ENCODE measurements around the gene NRP2.

Gene NRP2

GRCh38 chr2:205814039-205814364 lies 131.7 kb downstream of the NRP2 start:
- DNase-seq = no peak

- no peak for DNase-seq
Measured at GRCh38 chr2:205815673-205816072, 133.4 kb downstream of the NRP2 start.

DNA sequence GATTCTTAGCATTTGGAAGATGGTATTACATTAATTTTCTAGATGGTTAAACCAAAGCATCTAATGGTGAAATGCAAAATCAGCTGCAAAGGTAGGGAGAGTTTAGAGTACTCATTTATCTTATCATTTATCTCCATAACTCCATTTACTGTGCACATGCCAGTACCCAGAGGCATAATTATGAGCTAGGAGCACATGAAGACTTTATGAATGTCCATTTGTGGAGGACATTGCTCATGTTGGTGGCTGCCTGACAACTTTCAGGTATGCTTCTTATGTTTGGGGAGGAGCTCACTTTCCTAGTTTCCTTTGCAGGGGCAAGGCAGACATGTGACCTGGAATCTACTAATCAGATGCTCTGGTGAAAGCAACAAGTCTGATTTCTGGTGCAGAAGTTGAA lies 134.0 kb downstream of the NRP2 start:
- DNase-seq = no peak

DNA sequence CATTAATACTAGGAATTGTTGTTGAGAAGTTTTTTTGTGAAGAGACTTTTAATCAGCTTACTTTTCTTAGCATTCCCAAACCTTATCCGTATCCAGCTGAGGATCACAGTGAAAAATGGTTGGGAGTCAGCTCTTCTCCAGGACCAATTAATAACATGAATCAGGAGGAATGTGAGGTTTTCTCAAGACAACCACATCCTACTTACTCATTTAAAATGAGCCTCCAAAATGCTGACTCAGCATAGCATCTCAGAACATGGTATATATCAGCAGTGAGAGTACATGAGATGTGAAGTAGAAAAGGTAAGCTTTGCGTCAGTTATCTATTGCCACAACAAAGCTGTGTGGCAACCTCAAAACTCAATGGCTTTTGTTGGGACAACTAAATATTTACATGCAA lies 140.3 kb downstream of the NRP2 start:
- no peak for DNase-seq

- DNase-seq = no peak
Measured at GRCh38 chr2:205827809-205828365, 145.6 kb downstream of the NRP2 start.

- DNase-seq = no peak
Measured at GRCh38 chr2:205833864-205834263, 151.6 kb downstream of the NRP2 start.

DNA sequence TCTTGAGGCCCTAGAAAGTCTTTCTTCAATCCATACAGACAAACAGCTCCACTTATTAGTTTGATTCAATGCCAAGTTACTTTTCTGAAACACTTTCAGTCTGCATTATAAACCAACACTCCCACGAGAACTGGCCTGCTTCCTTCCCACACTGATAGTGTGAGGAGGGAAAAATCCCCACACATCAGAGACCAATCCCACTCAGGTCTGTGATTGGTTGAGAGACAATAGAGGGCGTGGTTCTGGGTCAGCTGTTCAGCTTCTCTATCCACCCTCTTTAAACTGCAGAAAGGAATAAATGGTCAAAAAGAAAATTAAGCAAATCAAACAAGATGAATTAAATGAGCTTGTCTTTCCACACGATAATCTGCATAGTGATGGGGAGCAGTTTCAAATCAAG lies 152.5 kb downstream of the NRP2 start:
- DNase-seq = no peak

GRCh38 chr2:205835251-205835791 lies 153.0 kb downstream of the NRP2 start:
- DNase-seq = no peak

DNA sequence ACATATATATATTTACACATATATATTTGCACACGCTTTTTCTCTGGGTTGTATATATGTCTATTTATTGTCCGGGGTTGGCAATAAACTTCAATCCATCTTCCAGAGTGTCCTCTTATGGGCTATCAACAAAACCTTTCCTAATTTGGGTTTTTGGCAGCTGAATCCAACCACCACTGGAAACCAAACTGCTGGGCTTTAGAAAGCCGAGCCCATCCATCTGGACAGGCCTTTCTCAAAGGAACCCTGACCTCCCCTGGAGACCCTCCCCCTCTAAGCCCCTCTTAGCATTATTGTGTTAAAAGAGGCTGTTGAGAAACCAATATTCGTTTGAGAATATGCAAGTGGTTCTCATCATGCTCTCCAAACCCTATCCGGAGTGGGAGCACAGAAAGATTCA lies 153.6 kb downstream of the NRP2 start:
- DNase-seq = no peak

DNA sequence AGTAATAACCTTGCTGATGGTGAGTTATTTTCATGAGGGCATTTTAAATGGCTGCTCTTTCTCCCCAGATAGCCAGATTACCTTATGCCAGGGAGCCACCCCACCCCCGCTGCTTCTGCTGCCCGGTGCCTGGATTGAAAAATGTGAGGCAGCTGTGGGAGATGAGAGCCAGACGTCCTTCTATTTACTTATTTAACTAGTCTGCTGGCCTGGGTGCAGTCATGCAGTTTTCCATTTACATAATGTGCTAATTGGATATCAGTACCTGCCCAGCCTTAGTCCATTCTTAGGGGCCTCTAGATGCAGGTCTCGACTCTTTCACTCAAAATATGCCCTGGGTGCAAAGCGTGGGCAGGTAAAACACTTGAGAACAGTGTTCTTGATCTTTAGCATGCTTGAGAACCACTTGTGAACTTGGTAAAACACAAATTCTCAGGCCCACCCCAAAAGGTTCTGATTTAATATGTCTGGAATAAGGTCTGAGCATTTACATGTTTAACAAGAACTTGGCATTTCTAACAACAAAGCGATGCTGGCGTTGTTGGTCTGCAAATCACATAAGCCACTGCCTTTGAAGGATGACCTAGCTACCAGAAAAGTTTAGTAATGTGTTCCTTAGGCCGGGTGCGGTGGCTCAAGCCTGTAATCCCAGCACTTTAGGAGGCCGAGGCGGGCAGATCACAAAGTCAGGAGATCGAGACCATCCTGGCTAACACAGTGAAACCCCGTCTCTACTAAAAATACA lies 154.3 kb downstream of the NRP2 start:
- no peak for DNase-seq

DNA sequence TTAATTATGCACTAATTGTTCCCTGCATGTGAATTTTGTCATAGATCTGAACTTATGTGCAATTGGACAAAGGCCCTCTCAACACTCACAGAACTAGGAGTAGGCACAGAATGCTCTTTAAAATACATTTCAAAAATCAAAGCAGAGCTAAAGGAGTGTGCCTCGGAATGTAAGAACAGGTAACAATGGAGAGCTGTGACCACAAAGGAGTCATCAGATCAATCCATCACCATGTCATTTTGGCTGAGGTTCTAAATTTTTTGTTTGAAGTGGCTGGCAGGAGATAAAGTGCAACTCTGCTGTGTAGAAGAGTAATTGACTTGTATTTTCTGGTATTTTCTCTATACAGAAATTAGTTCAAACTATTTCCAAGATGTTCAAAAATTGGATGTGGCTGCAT lies 155.4 kb downstream of the NRP2 start:
- no peak for DNase-seq

DNA sequence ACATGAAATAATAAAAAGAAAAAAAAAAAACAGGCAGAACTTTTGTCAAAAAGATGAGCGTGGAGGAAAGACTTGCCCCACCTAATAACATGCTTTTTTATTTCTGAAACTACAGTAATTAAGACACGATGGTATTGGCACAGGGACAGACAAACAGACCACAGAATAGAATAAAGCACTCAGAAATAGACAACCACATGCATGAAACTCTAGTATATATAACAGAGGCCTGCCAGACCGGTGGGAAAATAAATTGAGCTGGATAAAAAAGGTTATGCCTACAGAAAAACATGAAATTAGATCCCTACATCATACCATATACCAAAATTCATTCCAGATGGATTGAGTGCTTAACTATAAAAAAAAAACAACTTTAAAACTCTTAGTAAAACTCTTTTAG lies 163.1 kb downstream of the NRP2 start:
- DNase-seq = no peak

Measured in activated CD4-positive, alpha-beta T cell treated with anti-CD3 and anti-CD28 coated beads for 48 hours (primary cell).